HEK293 (cell line): ENCODE data around the gene PAQR7.

ENCODE experiments used
- CTCF ChIA-PET: fragments of 350-600 bp; formaldehyde crosslinking; extraction: SDS; loops from one replicate; lab custom pipeline; 2021; ENCODE audit warnings: antibody characterized with exemption; lab: Yijun Ruan, JAX
- POLR2A ChIA-PET: fragments of 300-600 bp; formaldehyde crosslinking; extraction: SDS; loops from one replicate; lab custom pipeline; 2020; ENCODE audit warnings: antibody characterized with exemption, inconsistent platforms; lab: Yijun Ruan, JAX
- H3K27ac ChIP-seq: fragments of 200-500 bp; sonication (Bioruptor generic); 2 replicates; pipeline ENCODE4 v1.5.1; 2014; ENCODE audit warnings: low read depth, low read length, control low read depth, inconsistent platforms; ENCODE audit errors: extremely low read depth
- H3K36me3 ChIP-seq, 2 experiments: fragments of 200-500 bp in 1 of 2; sonication (Bioruptor generic) in 1 of 2; 1 replicate in 1 of 2; 2 replicates in 1 of 2; pipeline ENCODE4 v1.5.1; 2014 to 2017; ENCODE audit warnings: inconsistent platforms in 2 of 2, low read length in 2 of 2; ENCODE audit not compliant: control insufficient read depth in 2 of 2, insufficient read depth in 1 of 2
- H3K4me1 ChIP-seq: fragments of 200-500 bp; sonication (Bioruptor generic); 2 replicates; pipeline ENCODE4 v1.5.1; 2014; ENCODE audit warnings: mild to moderate bottlenecking, low read length, inconsistent platforms; ENCODE audit not compliant: control insufficient read depth, insufficient read depth
- H3K4me3 ChIP-seq: 2 replicates; pipeline ENCODE4 v1.5.1; 2011; ENCODE audit warnings: low read depth, mild to moderate bottlenecking, control low read depth, low read length, moderate library complexity
- H3K9me3 ChIP-seq: fragments of 200-500 bp; sonication (Bioruptor generic); 2 replicates; pipeline ENCODE4 v1.5.1; 2014; ENCODE audit warnings: low read depth, low read length, inconsistent platforms; ENCODE audit not compliant: control insufficient read depth, insufficient read depth
- EGR2 ChIP-seq: fragments of 450-650 bp; formaldehyde crosslinking; IDR thresholded peaks from 2 replicates; pipeline ENCODE4 v1.5.1; 2016; ENCODE audit warnings: low read depth, missing biosample characterization, missing genetic modification characterization
- ELK4 ChIP-seq: IDR thresholded peaks from 2 replicates; pipeline ENCODE4 v1.6.1; 2011; ENCODE audit warnings: mild to moderate bottlenecking, low read depth, low read length, borderline replicate concordance
- GLIS2 ChIP-seq: fragments of 450-650 bp; formaldehyde crosslinking; IDR thresholded peaks from 2 replicates; pipeline ENCODE4 v1.5.1; 2016; ENCODE audit warnings: missing biosample characterization, missing genetic modification characterization
- SETDB1 ChIP-seq: IDR thresholded peaks from one replicate; pipeline ENCODE4 v1.6.1; 2017; ENCODE audit warnings: mild to moderate bottlenecking, low read length, moderate library complexity, mixed read lengths; ENCODE audit not compliant: insufficient read length
- ZBTB10 ChIP-seq: fragments of 450-650 bp; formaldehyde crosslinking; IDR thresholded peaks from 2 replicates; pipeline ENCODE4 v1.5.1; 2016; ENCODE audit warnings: missing biosample characterization, missing genetic modification characterization
- ZBTB11 ChIP-seq: fragments of 450-650 bp; formaldehyde crosslinking; conservative IDR thresholded peaks from 2 replicates; pipeline ENCODE4 v1.5.1; 2016; ENCODE audit warnings: low read depth, missing biosample characterization, missing genetic modification characterization
- ZBTB21 ChIP-seq: fragments of 450-650 bp; formaldehyde crosslinking; IDR thresholded peaks from 2 replicates; pipeline ENCODE4 v1.5.1; 2017; ENCODE audit warnings: missing biosample characterization, missing genetic modification characterization
- ZFHX2 ChIP-seq: fragments of 450-650 bp; formaldehyde crosslinking; conservative IDR thresholded peaks from 2 replicates; pipeline ENCODE4 v1.5.1; 2016; ENCODE audit warnings: missing biosample characterization, missing genetic modification characterization
- ZNF112 ChIP-seq: fragments of 450-650 bp; formaldehyde crosslinking; IDR thresholded peaks from 2 replicates; pipeline ENCODE4 v1.5.0; 2017; ENCODE audit warnings: missing biosample characterization, missing genetic modification characterization
- ZNF121 ChIP-seq: fragments of 450-650 bp; formaldehyde crosslinking; IDR thresholded peaks from 2 replicates; pipeline ENCODE4 v1.5.1; 2016; ENCODE audit warnings: missing biosample characterization, missing genetic modification characterization
- ZNF140 ChIP-seq: fragments of 450-650 bp; formaldehyde crosslinking; IDR thresholded peaks from 2 replicates; pipeline ENCODE4 v1.5.1; 2016; ENCODE audit warnings: missing biosample characterization, missing genetic modification characterization
- ZNF223 ChIP-seq: fragments of 450-650 bp; formaldehyde crosslinking; IDR thresholded peaks from 2 replicates; pipeline ENCODE4 v1.5.1; 2016; ENCODE audit warnings: missing biosample characterization, missing genetic modification characterization
- ZNF558 ChIP-seq: fragments of 450-650 bp; formaldehyde crosslinking; IDR thresholded peaks from 2 replicates; pipeline ENCODE4 v1.5.1; 2016; ENCODE audit warnings: missing biosample characterization, missing genetic modification characterization
- ZNF792 ChIP-seq: fragments of 450-650 bp; formaldehyde crosslinking; IDR thresholded peaks from 2 replicates; pipeline ENCODE4 v1.5.1; 2016; ENCODE audit warnings: missing biosample characterization, missing genetic modification characterization
- ZSCAN16 ChIP-seq: fragments of 450-650 bp; formaldehyde crosslinking; IDR thresholded peaks from 2 replicates; pipeline ENCODE4 v1.5.1; 2016; ENCODE audit warnings: missing biosample characterization, missing genetic modification characterization
- ZSCAN18 ChIP-seq: fragments of 450-650 bp; formaldehyde crosslinking; IDR thresholded peaks from 2 replicates; pipeline ENCODE4 v1.5.1; 2016; ENCODE audit warnings: missing biosample characterization, missing genetic modification characterization

The PAQR7 gene

GRCh38 chr1:25917996-25918395, 42.5 kb upstream of the PAQR7 start:
- H3K9me3 ChIP-seq, result no peaks in the 10 kb centered on the region
- POLR2A ChIA-PET, result no interaction called here
- TF ChIP-seq ZNF558 (tag by site-specific recombination) (no peak), ZFHX2 (0 out of 2 replicates have a peak, but pooled peaks have one; percentile 41), EGR2 (tag by site-specific recombination) (peak; percentile 71)
- no peak overlapping the region for H3K4me3 ChIP-seq
- no peak overlapping the region for H3K27ac ChIP-seq
- peaks cover 4% of the 10 kb centered on the region; the same call in 1 of the 2 replicates for H3K4me1 ChIP-seq
- no peaks in the 10 kb centered on the region for H3K36me3 ChIP-seq
- CTCF ChIA-PET, result no interaction called here

- H3K4me1 ChIP-seq, result no peaks in the 10 kb centered on the region
- H3K27ac ChIP-seq, result no peak overlapping the region
- H3K36me3 ChIP-seq, result no peaks in the 10 kb centered on the region
- H3K9me3 ChIP-seq, result no peaks in the 10 kb centered on the region
- ChIA-PET CTCF (no interaction called here), POLR2A (no interaction called here)
- H3K4me3 ChIP-seq, result no peak overlapping the region
- TF ChIP-seq ZNF792 (tag by site-specific recombination) (no peak), ZSCAN16 (tag by site-specific recombination) (no peak), ZNF223 (tag by site-specific recombination) (no peak), ELK4 (no peak), ZBTB21 (tag by site-specific recombination) (no peak), ZNF121 (tag by site-specific recombination) (no peak), ZNF140 (no peak), SETDB1 (no peak), GLIS2 (tag by site-specific recombination) (no peak), ZSCAN18 (tag by site-specific recombination) (no peak), ZBTB10 (no peak), ZBTB11 (no peak), ZNF112 (tag by site-specific recombination) (no peak)
Measured at GRCh38 chr1:25916460-25916859, 41.0 kb upstream of the PAQR7 start.
